A549 (cell line): Measurements from ENCODE around the gene ANK3.

Experiments used
- CTCF ChIP-seq: fragments of >200 bp; sonication (Bioruptor Twin); formaldehyde crosslinking; IDR thresholded peaks from 3 replicates; pipeline ENCODE4 v1.5.1; 2016
- FOSL2 ChIP-seq, 2 experiments: fragments of 450-650 bp in 1 of 2; fragments of >200 bp in 1 of 2; sonication (Bioruptor Twin) in 1 of 2; formaldehyde crosslinking; IDR thresholded peaks; 2 replicates each; pipeline versions ENCODE4 v1.5.0 to v1.6.1; 2016 to 2020; ENCODE audit warnings: mild to moderate bottlenecking in 1 of 2, moderate library complexity in 1 of 2

GRCh38 chr10:60147025-60147424 is 242.7 kb downstream of the ANK3 start:
- TF ChIP-seq CTCF (no peak), FOSL2 (IDR thresholded peaks at IDR 0.05) (no peak), FOSL2 (CRISPR knock-in tag; IDR thresholded peaks at IDR 0.05) (no peak)
